Keratinocyte (primary cell): ENCODE measurements around the gene DLX3. TPM values are rescaled to one million over a fixed set of nuclear protein-coding genes. Genes with fewer than 3 reads are reported as not detected.

Source experiments
- DNase-seq: peaks from one replicate; pipeline ENCODE4 v3.0.0-alpha.2; 2011; ENCODE audit warnings: low read depth, missing footprints, low spot score
- FAIRE-seq: peaks from 2 replicates; lab custom pipeline; 2011; peaks lifted over from hg19 to GRCh38; lab: Jason Lieb, UNC
- H2AFZ ChIP-seq: 2 replicates; pipeline ENCODE4 v1.6.0; 2012; ENCODE audit warnings: low read length, control low read depth, inconsistent platforms; ENCODE audit not compliant: control insufficient read depth
- H3K27ac ChIP-seq: 2 replicates; pipeline ENCODE4 v1.5.1; 2011; ENCODE audit warnings: low read length; ENCODE audit not compliant: control insufficient read depth, insufficient read depth
- H3K27me3 ChIP-seq: 3 replicates; pipeline ENCODE4 v1.6.0; 2011; ENCODE audit warnings: low read length; ENCODE audit not compliant: control insufficient read depth, insufficient read depth; ENCODE audit errors: extremely low read depth
- H3K36me3 ChIP-seq, 2 experiments: 2 replicates in 1 of 2; 3 replicates in 1 of 2; pipeline ENCODE4 v1.5.1; 2011; ENCODE audit warnings: low read length in 2 of 2, mild to moderate bottlenecking in 1 of 2; ENCODE audit not compliant: control insufficient read depth in 2 of 2, insufficient read depth in 2 of 2; ENCODE audit errors: extremely low read depth in 1 of 2
- H3K4me1 ChIP-seq: 3 replicates; pipeline ENCODE4 v1.5.1; 2011; ENCODE audit warnings: low read length; ENCODE audit not compliant: control insufficient read depth, insufficient read depth; ENCODE audit errors: extremely low read depth
- H3K4me2 ChIP-seq: 3 replicates; pipeline ENCODE4 v1.6.0; 2011; ENCODE audit warnings: low read depth, low read length; ENCODE audit not compliant: control insufficient read depth, insufficient read depth; ENCODE audit errors: extremely low read depth
- H3K4me3 ChIP-seq, 3 experiments: fragments of 200-600 bp in 1 of 3; sonication (generic) in 1 of 3; 2 replicates in 2 of 3; 3 replicates in 1 of 3; pipeline ENCODE4 v1.5.1; 2011 to 2016; ENCODE audit warnings: low read length in 3 of 3, mild to moderate bottlenecking in 3 of 3, control low read depth in 2 of 3, inconsistent platforms in 1 of 3, low read depth in 1 of 3, mixed read lengths in 1 of 3, mixed run types in 1 of 3, moderate library complexity in 1 of 3; ENCODE audit not compliant: control insufficient read depth in 2 of 3, insufficient read depth in 2 of 3; ENCODE audit errors: extremely low read depth in 1 of 3
- H3K79me2 ChIP-seq: 2 replicates; pipeline ENCODE4 v1.6.0; 2012; ENCODE audit warnings: low read length; ENCODE audit not compliant: control insufficient read depth, insufficient read depth
- H3K9ac ChIP-seq: 3 replicates; pipeline ENCODE4 v1.6.0; 2011; ENCODE audit warnings: low read length; ENCODE audit not compliant: control insufficient read depth, insufficient read depth; ENCODE audit errors: extremely low read depth
- H3K9me1 ChIP-seq: 3 replicates; pipeline ENCODE4 v1.6.0; 2011; ENCODE audit warnings: low read length; ENCODE audit not compliant: control insufficient read depth, insufficient read depth; ENCODE audit errors: extremely low read depth
- H3K9me3 ChIP-seq: 2 replicates; pipeline ENCODE4 v1.5.1; 2012; ENCODE audit warnings: low read depth, low read length; ENCODE audit not compliant: control insufficient read depth
- H4K20me1 ChIP-seq: 3 replicates; pipeline ENCODE4 v1.6.0; 2011; ENCODE audit warnings: low read length; ENCODE audit not compliant: control insufficient read depth, insufficient read depth; ENCODE audit errors: extremely low read depth
- EZH2 ChIP-seq: IDR thresholded peaks from one replicate; pipeline ENCODE4 v1.6.1; 2012; ENCODE audit warnings: inconsistent platforms, mild to moderate bottlenecking, low read length, moderate library complexity
- dilution Hi-C: fragments of 300-500 bp; cut with MboI; formaldehyde crosslinking; loops from one replicate; pipeline ENCODE4 v1.7.0; 2020; ENCODE audit warnings: low sequenced_read_pairs; ENCODE audit not compliant: extremely low pct_ligation_motif_present
- polyA plus RNA-seq, 5 experiments: library from polyadenylated mRNA; depleted of rRNA in 3 of 5; stranded (reverse) in 3 of 5; stranded (forward) in 1 of 5; unstranded in 1 of 5; fragments of >200 nt; gene quantifications; 1 replicate in 1 of 5; 2 replicates in 3 of 5; 3 replicates in 1 of 5; pipeline versions ENCODE4 v1.2.1 to v1.2.3, GENCODE V29; 2011 to 2012; ENCODE audit warnings: missing spikeins in 2 of 5, low read depth in 1 of 5, low replicate concordance in 1 of 5
- TF ChIP-seq, protein P1 (sequence below), 3 experiments: IDR thresholded peaks in 1 of 3; conservative IDR thresholded peaks in 1 of 3; optimal IDR thresholded peaks in 1 of 3; 2 replicates in 2 of 3; 3 replicates in 1 of 3; pipeline versions ENCODE3 to v1.5.1; 2011; ENCODE audit warnings: low read length in 3 of 3, mild to moderate bottlenecking in 3 of 3, moderate library complexity in 2 of 3, control low read depth in 1 of 3, inconsistent platforms in 1 of 3; ENCODE audit not compliant: insufficient read depth in 2 of 3; ENCODE audit errors: extremely low read depth in 1 of 3

DLX3 gene
- polyA plus RNA-seq, 1 donor (not counting 4 experiments of a cell fraction or from before 2014, with no cell fraction given), result 0.72 TPM

DNA sequence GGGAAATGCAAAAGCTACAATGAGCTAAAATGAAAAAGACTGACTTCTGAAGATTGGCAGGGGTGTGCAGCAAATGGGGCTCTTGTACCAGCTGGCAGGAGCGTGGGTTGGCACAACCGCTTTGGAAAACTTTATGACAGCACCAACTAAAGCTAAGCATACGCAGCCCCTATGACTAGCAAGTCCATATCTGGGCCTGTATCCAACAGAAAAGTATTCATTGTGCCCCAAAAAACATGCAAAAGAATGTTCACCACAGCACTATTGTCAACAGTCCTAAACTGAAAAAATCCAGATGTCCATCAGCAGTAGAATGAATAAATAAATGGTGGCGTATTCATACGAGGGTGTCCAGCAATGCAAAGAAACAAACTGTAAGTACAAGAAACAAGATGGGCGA, 38.3 kb upstream of the DLX3 start:
- FAIRE-seq, result peak; percentile 34
- H3K79me2 ChIP-seq, result no peaks in the 10 kb centered on the region
- no peak for TF ChIP-seq EZH2
- TF ChIP-seq, protein P1, sequence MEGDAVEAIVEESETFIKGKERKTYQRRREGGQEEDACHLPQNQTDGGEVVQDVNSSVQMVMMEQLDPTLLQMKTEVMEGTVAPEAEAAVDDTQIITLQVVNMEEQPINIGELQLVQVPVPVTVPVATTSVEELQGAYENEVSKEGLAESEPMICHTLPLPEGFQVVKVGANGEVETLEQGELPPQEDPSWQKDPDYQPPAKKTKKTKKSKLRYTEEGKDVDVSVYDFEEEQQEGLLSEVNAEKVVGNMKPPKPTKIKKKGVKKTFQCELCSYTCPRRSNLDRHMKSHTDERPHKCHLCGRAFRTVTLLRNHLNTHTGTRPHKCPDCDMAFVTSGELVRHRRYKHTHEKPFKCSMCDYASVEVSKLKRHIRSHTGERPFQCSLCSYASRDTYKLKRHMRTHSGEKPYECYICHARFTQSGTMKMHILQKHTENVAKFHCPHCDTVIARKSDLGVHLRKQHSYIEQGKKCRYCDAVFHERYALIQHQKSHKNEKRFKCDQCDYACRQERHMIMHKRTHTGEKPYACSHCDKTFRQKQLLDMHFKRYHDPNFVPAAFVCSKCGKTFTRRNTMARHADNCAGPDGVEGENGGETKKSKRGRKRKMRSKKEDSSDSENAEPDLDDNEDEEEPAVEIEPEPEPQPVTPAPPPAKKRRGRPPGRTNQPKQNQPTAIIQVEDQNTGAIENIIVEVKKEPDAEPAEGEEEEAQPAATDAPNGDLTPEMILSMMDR (optimal IDR thresholded peaks at IDR 0.05 in 1 of 3, IDR thresholded peaks at IDR 0.05 in 1 of 3, conservative IDR thresholded peaks at IDR 0.05 in 1 of 3; ENCODE audit: extremely low read depth in 1 of 3, insufficient read depth in 2 of 3, low read length in 3 of 3), result no peak
- no peak overlapping the region for H3K27ac ChIP-seq
- no peak overlapping the region for H3K9ac ChIP-seq
- H2AFZ ChIP-seq, result peak overlapping the region; percentile 65
- peak overlapping the region in 1 of 3 experiments; percentile 9 for H3K4me3 ChIP-seq
- no peaks in the 10 kb centered on the region for H3K9me1 ChIP-seq
- peak overlapping the region; percentile 45 for H3K4me2 ChIP-seq
- H3K36me3 ChIP-seq, result no peaks in the 10 kb centered on the region
- no peak for DNase-seq
- dilution Hi-C loops, result no loop called here
- no peaks in the 10 kb centered on the region for H3K27me3 ChIP-seq
- H3K4me1 ChIP-seq, result peaks cover 38% of the 10 kb centered on the region
- H4K20me1 ChIP-seq, result no peaks in the 10 kb centered on the region
- no peaks in the 10 kb centered on the region for H3K9me3 ChIP-seq

DNA sequence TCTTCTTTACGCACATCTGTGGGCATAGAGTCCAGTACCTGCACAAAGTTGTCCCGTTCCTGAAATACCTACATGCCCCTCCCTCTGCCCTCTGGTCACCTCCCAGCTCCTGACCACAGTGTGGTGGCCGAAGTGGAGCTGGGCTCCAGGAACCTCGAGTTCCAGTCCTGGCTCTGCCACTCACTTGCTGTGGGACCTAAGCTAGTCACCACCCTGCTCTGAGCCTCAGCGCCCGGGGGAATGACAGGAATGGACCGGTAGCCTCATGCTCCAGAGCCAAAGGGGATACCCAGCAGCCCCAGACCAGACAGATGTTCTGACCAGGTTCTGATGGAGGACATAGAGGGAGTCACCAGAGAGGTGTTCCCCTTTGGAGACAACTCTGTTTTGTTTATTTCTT, 34.2 kb upstream of the DLX3 start:
- FAIRE-seq, result peak; percentile 23
- H4K20me1 ChIP-seq, result no peaks in the 10 kb centered on the region
- H3K9me3 ChIP-seq, result peaks cover 9% of the 10 kb centered on the region
- no peak overlapping the region for H3K4me3 ChIP-seq
- peak overlapping the region; percentile 96 for H3K27ac ChIP-seq
- peak overlapping the region; percentile 77 for H3K4me2 ChIP-seq
- no peaks in the 10 kb centered on the region for H3K9me1 ChIP-seq
- H3K36me3 ChIP-seq, result no peaks in the 10 kb centered on the region
- H3K4me1 ChIP-seq, result peaks cover 34% of the 10 kb centered on the region
- H2AFZ ChIP-seq, result no peak overlapping the region
- no peak for DNase-seq
- dilution Hi-C loops, result no loop called here
- peak overlapping the region; percentile 85 for H3K9ac ChIP-seq
- TF ChIP-seq EZH2, result no peak
- TF ChIP-seq, protein P1 (optimal IDR thresholded peaks at IDR 0.05 in 1 of 3, IDR thresholded peaks at IDR 0.05 in 1 of 3, conservative IDR thresholded peaks at IDR 0.05 in 1 of 3; ENCODE audit: extremely low read depth in 1 of 3, insufficient read depth in 2 of 3, low read length in 3 of 3), result no peak
- H3K79me2 ChIP-seq, result no peaks in the 10 kb centered on the region
- no peaks in the 10 kb centered on the region for H3K27me3 ChIP-seq
